GM12878 (cell line): ENCODE data around the gene MARCKSL1. TPM values are rescaled to one million over a fixed set of nuclear protein-coding genes. Genes with fewer than 3 reads are reported as not detected.

Experiments
- ATAC-seq: fragments of 200-7000 bp; cut with Tn5 transposase; 3 replicates; pipeline ENCODE4 v1.9.1; 2020; ENCODE audit warnings: mild to moderate bottlenecking, moderate library complexity
- BruUV-seq: library from RNA; stranded (reverse); fragments of 400-500 nt; replicated peaks from 2 replicates; lab custom pipeline; 2021; lab: Mats Ljungman, UMichigan
- CTCF ChIA-PET: fragments of 300-600 bp; sonication (Branson Sonifier 250); formaldehyde crosslinking; extraction: SDS; loops from one replicate; lab custom pipeline; 2021; ENCODE audit warnings: inconsistent platforms; lab: Yijun Ruan, JAX
- POLR2A ChIA-PET: fragments of 350-600 bp; formaldehyde crosslinking; extraction: SDS; loops from one replicate; lab custom pipeline; 2021; ENCODE audit warnings: inconsistent platforms; lab: Charles Lee
- RAD21 ChIA-PET: fragments of 300-600 bp; sonication (Branson Sonifier 250); formaldehyde crosslinking; loops from one replicate; lab custom pipeline; 2023; ENCODE audit warnings: antibody characterized with exemption; ENCODE audit not compliant: unreplicated experiment; lab: Charles Lee
- SMC1A ChIA-PET: fragments of 300-600 bp; sonication (Branson Sonifier 250); formaldehyde crosslinking; loops from one replicate; lab custom pipeline; 2023; ENCODE audit not compliant: unreplicated experiment, uncharacterized antibody; lab: Charles Lee
- DNase-seq: peaks from one replicate; pipeline ENCODE4 v3.0.0-alpha.2; 2011; ENCODE audit warnings: low read depth, low spot score
- FAIRE-seq: peaks from 3 replicates; lab custom pipeline; 2011; peaks lifted over from hg19 to GRCh38; lab: Jason Lieb, UNC
- H2AFZ ChIP-seq: 2 replicates; pipeline ENCODE4 v1.6.0; 2011; ENCODE audit warnings: low read depth, low read length, control low read depth; ENCODE audit not compliant: control insufficient read depth
- H3K27ac ChIP-seq: 2 replicates; pipeline ENCODE4 v1.5.1; 2011; ENCODE audit warnings: control low read depth; ENCODE audit not compliant: control insufficient read depth, insufficient read depth
- H3K27me3 ChIP-seq, 2 experiments: replicated peaks in 1 of 2; 2 replicates each; pipeline versions ENCODE4 v1.6.0 to v1.6.1; 2011; ENCODE audit warnings: low read length in 1 of 2; ENCODE audit not compliant: control insufficient read depth in 2 of 2, insufficient read depth in 2 of 2
- H3K36me3 ChIP-seq, 2 experiments: 2 replicates each; pipeline ENCODE4 v1.5.1; 2011; ENCODE audit warnings: low read length in 1 of 2; ENCODE audit not compliant: control insufficient read depth in 2 of 2, insufficient read depth in 2 of 2
- H3K4me1 ChIP-seq: 2 replicates; pipeline ENCODE4 v1.6.1; 2011; ENCODE audit warnings: mild to moderate bottlenecking, low read length, moderate library complexity, mixed read lengths; ENCODE audit not compliant: control insufficient read depth, insufficient read depth
- H3K4me2 ChIP-seq: 2 replicates; pipeline ENCODE4 v1.6.0; 2011; ENCODE audit warnings: control low read depth; ENCODE audit not compliant: control insufficient read depth, insufficient read depth
- H3K4me3 ChIP-seq: fragments of 200-600 bp; sonication (generic); 2 replicates; pipeline ENCODE4 v1.5.1; 2016
- H3K79me2 ChIP-seq: 2 replicates; pipeline ENCODE4 v1.6.0; 2011; ENCODE audit warnings: low read length; ENCODE audit not compliant: control insufficient read depth, insufficient read depth
- H3K9ac ChIP-seq: 2 replicates; pipeline ENCODE4 v1.8.0; 2011; ENCODE audit warnings: low read length, control low read depth, mixed read lengths; ENCODE audit not compliant: control insufficient read depth, insufficient read depth
- H3K9me3 ChIP-seq: replicated peaks from 3 replicates; pipeline ENCODE4 v1.5.1; 2011; ENCODE audit warnings: mild to moderate bottlenecking, low read length; ENCODE audit not compliant: control insufficient read depth, insufficient read depth
- H4K20me1 ChIP-seq: 2 replicates; pipeline ENCODE4 v1.6.0; 2011; ENCODE audit not compliant: control insufficient read depth, insufficient read depth
- HDAC6 ChIP-seq: fragments of 200-600 bp; sonication (generic); IDR thresholded peaks from one replicate; pipeline ENCODE4 v1.8.0; 2017; ENCODE audit warnings: antibody characterized with exemption; ENCODE audit not compliant: unreplicated experiment
- NBN ChIP-seq: fragments of 450-650 bp; IDR thresholded peaks from 2 replicates; pipeline ENCODE4 v1.6.1; 2016
- ZBTB11 ChIP-seq: fragments of 450-650 bp; formaldehyde crosslinking; IDR thresholded peaks from 2 replicates; pipeline ENCODE4 v1.5.0; 2022; ENCODE audit warnings: mild to moderate bottlenecking, missing genetic modification characterization
- ZBTB33 ChIP-seq: fragments of 450-650 bp; IDR thresholded peaks from 2 replicates; pipeline ENCODE4 v1.6.1; 2017; ENCODE audit warnings: mild to moderate bottlenecking
- WGBS: methylation state at CpG from one replicate; pipeline ENCODE4 v1.1.6; 2016; ENCODE audit warnings: low lambda C conversion rate; ENCODE audit not compliant: insufficient replicate concordance, insufficient coverage; ENCODE audit errors: missing lambda C conversion rate; 5-methylcytosine and 5-hydroxymethylcytosine counted together
- in situ Hi-C: fragments of 300-500 bp; cut with MboI; formaldehyde crosslinking; loops from 9 replicates; pipeline ENCODE4 v1.14.3; 2018; ENCODE audit warnings: mixed read lengths
- intact Hi-C: fragments of 100-400 bp; cut with micrococcal nuclease; formaldehyde crosslinking; loops from one replicate; pipeline ENCODE4 v1.14.2; 2022; ENCODE audit not compliant: unreplicated experiment
- polyA plus RNA-seq, 11 experiments: library from polyadenylated mRNA; depleted of rRNA in 4 of 11; unstranded in 6 of 11; stranded (reverse) in 5 of 11; fragments of >200 nt; fragmentation: Nextera tagmentation in 4 of 11; fragmentation: Illumina TruSeq in 1 of 11; extraction: Ambion mirVana in 4 of 11; extraction: Trizol in 1 of 11; gene quantifications; 1 replicate in 1 of 11; 2 replicates in 10 of 11; pipeline versions ENCODE4 v1.2.1 to v1.2.3, GENCODE V29; 2011 to 2016; ENCODE audit warnings: inconsistent platforms in 2 of 11, missing spikeins in 2 of 11, low read depth in 1 of 11
- total RNA-seq, 4 experiments: library from RNA; depleted of rRNA in 3 of 4; stranded (reverse); fragments of >200 nt in 3 of 4; fragmentation: Illumina TruSeq in 1 of 4; extraction: Trizol in 1 of 4; gene quantifications; 2 replicates each; pipeline versions ENCODE4 v1.2.1 to v1.2.3, GENCODE V29; 2013 to 2021

Gene MARCKSL1
- total and polyA plus RNA-seq, 10 of the 15 experiments (the other 5 are each of a cell fraction or from before 2014, with no cell fraction given): 14.5 to 225 (median 158) TPM

GRCh38 chr1:32303358-32303757, 32.7 kb downstream of the MARCKSL1 start:
- Histone ChIP-seq H3K4me3 (no peak overlapping the region), H3K27ac (no peak overlapping the region), H3K79me2 (peaks cover 70% of the 10 kb centered on the region), H3K27me3 (no peaks in the 10 kb centered on the region), H3K36me3 (peaks cover 17 to 37% of the 10 kb centered on the region in 2 experiments), H4K20me1 (no peaks in the 10 kb centered on the region), H3K4me2 (no peak overlapping the region), H3K4me1 (peaks cover 8% of the 10 kb centered on the region), H3K9ac (no peak overlapping the region), H2AFZ (no peak overlapping the region), H3K9me3 (peaks cover 11% of the 10 kb centered on the region)
- no peak for DNase-seq
- WGBS: 84% methylated on average over 3 of the region's 3 CpGs
- CTCF ChIA-PET: interaction anchor here (0.9 to 2.5 kb wide), 5 partner anchors 8 to 88 kb away, joined by 3 to 12 read pairs (median 5); no protein-coding TSS in a partner anchor
- no peak for FAIRE-seq
- ATAC-seq: no peak
- RAD21 ChIA-PET: interaction anchor here (1.0 to 2.0 kb wide), 2 partner anchors 61 to 88 kb away, joined by 3 to 5 read pairs; no protein-coding TSS in a partner anchor
- intact Hi-C loops: no loop called here
- POLR2A ChIA-PET: interaction anchor here (0.5 to 1.3 kb wide), 4 partner anchors 13 to 81 kb away, joined by 3 to 4 read pairs (median 3); partner anchors contain the start of genes EIF3I and TMEM234
- in situ Hi-C loops: no loop called here
- TF ChIP-seq NBN: no peak
- TF ChIP-seq HDAC6: no peak
- TF ChIP-seq ZBTB33: no peak
- TF ChIP-seq ZBTB11: no peak
- SMC1A ChIA-PET: interaction anchor here (0.9 to 1.7 kb wide), 4 partner anchors 9 to 87 kb away, joined by 3 to 5 read pairs (median 4); no protein-coding TSS in a partner anchor
- BruUV-seq: no TSS peak
